Renal pelvis (tissue), 4 donors: ENCODE data around the gene MRPS7. TPM values are rescaled to one million over a fixed set of nuclear protein-coding genes. Genes with fewer than 3 reads are reported as not detected.
A peak's percentile ranks its signal among the peaks of the same experiment; 100 is the strongest.
"Not testable (repeated sequence)": the region's sequence is repeated elsewhere in the genome, so short reads cannot be mapped to it uniquely, and the experiment has no call there.

Source experiments
- DNase-seq: peaks from one replicate; pipeline ENCODE4 v3.0.0-alpha.2; 2013
- polyA plus RNA-seq, 3 donors: library from polyadenylated mRNA; unstranded; fragments of 120-200 nt; gene quantifications; one replicate each; pipeline ENCODE4 v1.2.1, GENCODE V29; 2013; ENCODE audit not compliant: insufficient read length in 3 of 3

MRPS7 gene
- polyA plus RNA-seq, 3 donors: 72.9 to 80.1 (median 79.4) TPM

DNA sequence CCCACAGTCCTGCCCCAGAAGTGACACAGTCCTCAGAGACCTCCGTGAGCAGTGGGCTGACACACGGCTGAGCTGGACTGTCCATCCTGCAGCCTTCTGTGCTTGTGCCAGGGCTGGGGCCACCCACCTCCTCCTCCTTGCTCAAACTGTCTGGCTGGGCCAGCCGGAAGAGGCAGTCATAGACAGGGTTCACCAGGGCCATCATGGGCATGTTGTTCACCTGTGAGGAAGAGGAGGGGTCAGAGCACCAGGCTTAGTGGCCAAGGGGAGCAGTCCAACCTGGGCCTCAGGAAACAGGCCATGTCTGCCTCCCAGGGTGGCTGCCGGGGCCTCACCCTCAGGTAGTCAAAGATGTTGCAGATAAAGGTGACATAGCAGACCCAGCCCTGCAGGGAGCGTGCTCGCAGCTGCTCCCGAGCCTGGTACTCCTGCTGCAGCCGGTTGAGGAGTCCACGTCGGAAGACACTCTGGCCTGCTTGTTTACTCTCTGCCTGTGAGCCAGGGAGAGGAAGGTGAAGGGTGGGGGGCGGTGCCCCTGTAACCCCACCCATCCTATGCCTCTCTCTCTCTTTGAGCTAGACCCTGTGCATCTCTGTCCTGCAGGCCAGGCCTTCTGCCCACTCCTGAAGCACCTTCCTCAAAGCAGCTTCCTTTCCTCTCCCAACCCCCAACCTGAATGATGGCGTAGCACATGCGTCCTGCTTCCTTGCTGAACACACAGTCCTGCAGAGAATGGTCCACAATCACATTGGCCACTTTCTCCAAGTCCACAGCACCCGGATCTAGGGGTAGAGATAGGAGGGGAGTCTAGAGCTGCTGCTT lies 5.9 kb downstream of the MRPS7 start:
- no peak for DNase-seq

DNA sequence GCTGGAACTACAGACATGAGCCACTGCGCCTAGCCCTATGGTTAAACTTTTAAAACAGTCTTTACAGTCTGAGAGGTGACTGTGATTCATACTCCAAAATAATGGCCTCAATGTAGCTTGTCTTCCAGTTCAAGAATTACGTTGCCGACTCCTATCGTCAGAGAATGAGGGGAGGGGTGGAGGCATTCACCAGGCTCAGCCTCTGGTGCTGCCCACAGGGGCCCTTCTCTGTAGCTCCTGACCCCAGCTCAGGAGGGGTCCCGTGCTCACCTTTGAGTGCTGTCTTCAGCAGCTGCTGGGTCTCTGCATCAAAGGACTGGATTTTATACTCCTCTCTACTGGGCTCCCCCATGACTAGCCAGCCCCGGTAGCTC lies 8.2 kb downstream of the MRPS7 start:
- DNase-seq: no peak

DNA sequence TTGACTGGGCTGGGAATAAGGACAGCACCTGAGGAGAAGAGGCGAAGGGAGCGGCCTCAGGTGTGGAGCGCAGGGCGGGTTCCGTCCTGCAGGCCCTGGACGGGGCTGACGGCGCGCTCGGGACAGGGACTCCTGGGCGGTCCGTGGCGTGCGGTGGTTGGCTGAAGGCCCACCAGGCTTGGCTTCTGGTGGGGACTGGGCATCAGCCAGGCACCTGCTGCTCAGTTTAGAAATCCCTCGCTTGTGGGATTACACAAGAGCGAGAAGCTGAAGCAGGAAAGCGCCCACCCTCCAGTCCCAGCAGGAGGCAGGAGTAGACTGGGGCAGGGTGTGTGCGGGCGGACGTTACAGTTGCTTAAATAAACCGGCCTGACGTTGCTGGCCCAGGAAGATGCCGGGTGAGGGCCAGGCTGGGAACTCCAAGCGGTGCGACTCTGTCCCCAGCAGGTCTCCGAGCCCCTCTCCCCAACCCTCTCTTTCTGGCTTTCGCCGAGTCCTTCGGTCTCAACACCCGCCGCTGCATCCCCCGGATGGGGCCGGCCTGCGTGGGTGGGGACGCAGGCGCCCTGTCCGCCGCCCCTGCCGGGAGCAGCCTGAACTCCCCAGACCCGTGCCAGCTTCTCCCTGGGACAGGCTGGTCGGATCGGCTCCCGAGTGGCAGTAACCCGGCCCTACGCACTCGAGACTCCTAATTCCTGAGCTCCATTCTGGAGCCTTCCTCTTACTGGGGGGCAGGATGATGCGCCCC lies 8.7 kb downstream of the MRPS7 start:
- peak; percentile 73 for DNase-seq

DNA sequence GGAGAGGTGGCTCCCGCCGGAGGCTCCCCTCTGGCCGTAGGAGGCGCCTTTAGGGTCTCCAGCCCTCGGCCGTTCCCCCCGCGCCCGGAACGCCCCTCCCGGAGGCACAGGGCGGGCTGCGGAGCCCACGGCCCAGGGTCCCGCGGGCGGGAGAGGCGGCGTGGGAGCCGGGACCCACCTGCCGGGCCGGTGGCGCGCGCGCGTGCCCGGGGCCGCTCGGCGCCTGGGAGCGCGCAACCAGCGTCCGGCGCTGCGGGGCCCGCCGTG lies 9.2 kb downstream of the MRPS7 start, which contains the start of gene MIF4GD:
Gene MIF4GD (minus strand): TSS at position 266 of the 267 bp plus-strand sequence. CDS start 1,036 bp downstream, outside the sequence.
- peak; percentile 77 for DNase-seq

DNA sequence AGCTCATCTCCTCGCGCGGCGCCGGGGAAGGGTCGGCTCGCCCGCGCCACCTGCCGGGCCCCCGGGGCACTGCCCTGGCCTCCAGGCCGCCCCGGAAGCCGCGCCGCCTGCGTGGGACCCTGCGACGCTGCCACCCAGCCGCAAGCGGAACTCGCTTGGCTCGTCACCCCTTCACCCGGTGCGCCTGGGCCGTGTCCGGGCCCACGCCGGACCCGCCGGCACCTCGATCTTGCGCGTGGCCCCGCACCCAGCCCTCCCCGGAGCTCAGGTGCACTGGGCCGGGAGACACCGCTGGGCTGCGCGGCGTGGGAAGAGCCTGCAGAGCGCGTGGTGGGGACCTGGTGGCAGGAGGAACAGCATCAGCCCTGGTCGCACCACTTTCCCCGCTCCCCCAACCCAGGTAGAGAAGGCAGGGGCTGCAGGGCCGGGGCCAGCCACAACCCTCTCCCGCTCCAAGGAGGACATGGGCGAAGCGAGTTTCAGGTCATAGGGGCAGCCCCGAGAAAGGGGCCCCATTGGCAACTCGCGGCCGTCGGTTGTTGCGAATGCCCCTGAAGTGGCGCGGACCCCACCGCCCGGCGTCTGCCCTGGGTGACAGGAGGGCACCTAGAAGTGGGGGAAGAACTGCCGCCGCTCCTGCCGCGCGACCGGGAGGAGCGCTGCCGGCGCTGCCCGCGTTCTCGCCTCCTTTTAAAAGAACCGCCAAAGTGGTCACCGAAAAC lies 9.7 kb downstream of the MRPS7 start:
- no peak for DNase-seq

DNA sequence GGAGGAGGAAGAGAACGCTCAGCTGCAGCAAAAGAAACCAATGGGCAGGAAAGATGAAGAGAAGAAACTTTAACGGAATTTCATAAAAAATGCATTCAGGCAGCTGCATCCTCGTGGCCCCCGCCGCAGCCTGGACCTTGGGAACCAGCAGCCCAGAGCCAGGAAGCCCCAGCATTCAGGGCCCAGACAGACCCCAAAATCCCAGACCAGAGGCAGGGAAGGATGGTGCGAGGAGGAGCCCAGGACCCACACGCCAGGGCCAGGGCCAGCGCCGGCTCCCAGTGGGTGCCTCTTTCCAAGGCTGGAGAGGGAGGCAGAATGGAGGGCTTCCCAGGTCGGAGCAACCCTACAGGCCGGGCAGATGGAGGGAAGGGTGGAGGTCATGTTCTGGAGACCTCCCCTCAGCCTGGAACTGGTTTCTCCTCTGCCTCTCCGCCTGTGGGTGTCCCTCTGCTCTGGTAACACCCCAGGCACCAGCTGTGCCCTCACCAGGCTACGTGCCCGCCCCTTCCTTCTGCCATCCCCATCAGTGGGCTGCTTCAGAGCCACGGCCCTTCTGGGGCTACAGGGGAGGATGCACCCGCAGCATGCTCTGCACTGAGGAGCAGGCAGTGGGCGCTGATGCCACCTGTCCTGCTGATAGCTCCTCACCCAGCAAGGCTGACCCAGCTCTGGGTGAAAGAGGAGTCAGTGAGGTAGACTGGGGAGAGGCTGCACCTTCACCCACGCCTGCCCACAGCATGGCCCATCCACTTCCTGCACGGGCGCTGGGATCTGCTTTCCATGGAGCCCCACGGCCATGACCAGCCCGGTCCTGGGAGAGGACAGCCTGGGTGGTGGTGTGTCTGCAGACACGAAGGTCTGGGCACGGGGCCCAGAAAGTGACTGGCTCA lies 10.5 kb downstream of the MRPS7 start:
- no peak for DNase-seq

DNA sequence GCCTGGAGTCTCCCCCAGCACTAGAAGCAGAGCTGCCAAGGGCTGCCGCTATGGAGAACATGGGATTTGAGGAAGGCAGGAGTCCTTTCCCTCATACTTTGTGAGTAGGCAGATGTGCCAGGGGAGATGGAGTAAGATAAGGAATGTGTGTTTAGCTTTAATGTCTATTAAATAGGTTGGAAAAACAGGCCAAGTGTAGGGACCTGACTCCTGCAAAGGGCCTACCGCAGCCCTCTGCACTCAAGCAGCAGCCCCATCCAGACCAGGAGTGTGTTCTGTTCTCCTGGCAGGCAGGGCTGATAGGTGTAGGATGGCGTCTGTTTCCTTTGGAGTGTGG lies 11.1 kb downstream of the MRPS7 start:
- DNase-seq: no peak

DNA sequence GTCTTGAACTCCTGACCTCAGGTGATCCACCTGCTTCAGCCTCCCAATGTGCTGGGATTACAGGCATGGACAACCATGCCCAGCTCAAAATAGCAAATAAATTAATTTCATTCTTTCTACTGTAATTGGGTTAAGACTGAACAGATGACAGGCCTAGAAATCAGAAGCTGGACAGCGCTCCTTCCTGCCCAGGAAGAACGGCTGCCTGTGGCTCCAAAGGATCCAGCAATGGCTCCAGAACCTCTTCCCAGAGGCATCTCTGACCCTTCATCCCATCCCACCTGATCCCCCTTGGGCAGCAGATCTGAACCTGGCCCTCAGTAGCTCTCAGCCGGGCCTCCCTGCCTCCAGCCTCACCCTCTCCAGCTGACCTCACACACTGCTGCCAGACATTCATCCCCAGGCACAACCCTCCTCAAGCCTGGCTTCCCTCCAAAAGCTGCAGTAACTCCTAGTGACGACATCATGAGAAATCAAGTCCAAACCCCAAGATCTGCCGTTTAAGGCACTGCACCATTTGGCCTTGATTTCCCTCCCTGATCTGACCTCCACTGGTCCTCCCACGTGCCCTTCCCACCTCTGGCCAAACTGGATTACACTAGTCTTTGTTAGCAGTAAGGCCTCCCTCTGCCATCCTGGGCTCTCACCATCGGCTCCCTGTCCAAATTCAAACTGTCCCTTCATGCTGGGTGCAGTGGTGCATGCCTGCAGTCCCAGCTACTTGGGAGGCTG lies 12.5 kb downstream of the MRPS7 start:
- DNase-seq: no peak

DNA sequence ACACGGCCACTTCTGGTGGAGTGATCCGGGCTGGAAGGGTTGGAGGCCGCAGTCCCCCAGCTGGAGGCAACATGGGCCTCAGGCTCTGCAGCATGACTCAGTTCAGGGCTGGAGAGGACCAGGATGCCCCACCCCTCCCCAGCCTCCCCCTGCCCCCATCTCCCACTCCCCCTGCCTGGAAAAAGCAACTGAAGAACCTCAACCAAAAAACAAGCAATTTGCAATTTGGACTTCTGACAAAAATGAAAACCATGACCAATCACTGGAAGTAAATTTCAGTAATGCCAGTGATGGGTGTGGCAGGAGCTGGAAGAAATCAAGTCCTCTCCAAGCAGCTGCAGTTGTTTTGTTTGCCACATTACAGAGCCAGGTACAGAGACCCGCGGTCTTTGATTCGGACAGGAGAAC lies 16.0 kb downstream of the MRPS7 start:
- DNase-seq: no peak

DNA sequence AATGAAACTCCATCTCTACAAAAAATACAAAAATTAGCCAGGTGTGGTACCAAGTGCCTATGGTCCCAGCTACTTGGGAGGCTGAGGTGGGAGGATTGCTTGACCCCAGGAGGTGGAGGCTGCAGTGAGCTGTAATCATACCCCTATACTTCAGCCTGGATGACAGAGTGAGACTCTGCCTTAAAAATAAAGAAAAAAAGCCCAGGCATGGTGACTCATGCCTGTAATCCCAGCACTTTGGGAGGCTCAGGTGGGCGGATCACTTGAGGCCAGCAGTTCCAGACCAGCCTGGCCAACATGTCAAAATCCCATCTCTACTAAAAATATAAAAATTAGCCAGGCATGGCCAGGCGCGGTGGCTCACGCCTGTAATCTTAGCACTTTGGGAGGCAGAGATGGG lies 18.5 kb downstream of the MRPS7 start:
- DNase-seq: not testable (repeated sequence)

DNA sequence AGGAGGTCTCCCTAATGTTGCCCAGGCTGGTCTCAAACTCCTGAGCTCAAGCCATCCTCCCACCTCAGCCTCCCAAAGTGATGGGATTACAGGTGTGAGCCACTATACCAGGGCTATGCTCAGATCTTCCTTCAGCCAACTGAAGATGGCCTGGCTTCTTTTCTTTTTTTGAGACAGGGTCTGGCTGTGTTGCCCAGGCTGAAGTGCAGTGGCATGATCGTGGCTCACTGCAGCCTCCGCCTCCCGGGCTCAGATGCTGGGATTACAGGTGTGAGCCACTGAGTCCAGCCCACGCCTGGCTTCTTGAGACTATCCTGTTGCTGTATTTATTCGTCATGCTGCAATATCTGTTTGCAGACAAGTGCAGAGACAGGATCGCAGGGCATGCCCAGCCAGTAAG lies 23.4 kb downstream of the MRPS7 start:
- DNase-seq: no peak

DNA sequence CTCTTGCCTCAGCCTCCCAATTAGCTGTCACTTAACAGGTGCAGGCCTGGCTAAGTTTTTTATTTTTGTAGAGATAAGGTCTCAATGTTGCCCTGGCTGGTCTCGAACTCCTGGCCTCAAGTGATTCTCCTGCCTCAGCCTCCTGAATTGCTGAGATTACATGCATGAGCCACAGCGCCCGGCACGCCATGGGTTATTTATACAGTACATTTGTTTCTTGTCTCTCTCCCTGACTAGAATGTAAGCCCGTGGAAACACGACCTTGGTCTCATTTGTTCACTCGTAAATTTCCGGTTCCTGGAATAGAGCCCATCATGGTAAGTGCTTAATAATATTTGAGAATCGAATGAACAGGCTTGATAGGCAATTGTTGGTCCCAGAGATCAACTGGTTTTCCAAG lies 25.5 kb downstream of the MRPS7 start:
- no peak for DNase-seq

DNA sequence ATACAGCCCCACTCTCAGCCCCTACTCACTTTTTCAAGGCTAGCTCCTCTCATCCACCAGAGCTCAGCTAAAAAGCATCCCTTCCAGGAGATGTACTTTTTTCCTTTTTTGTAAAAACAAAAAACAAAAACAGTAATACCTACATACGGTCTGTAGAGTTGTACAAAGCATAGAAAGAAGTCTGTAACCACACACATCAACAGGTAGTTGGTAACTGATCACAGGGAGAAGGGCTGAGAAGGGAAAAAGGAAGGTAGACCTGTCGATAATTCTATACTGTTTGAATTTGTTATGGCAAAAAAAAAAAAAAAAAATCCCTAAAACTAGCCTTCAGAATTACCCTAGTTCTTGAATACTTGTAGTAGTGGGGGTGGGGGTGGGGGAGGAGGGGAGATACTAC lies 26.7 kb downstream of the MRPS7 start:
- DNase-seq: no peak

DNA sequence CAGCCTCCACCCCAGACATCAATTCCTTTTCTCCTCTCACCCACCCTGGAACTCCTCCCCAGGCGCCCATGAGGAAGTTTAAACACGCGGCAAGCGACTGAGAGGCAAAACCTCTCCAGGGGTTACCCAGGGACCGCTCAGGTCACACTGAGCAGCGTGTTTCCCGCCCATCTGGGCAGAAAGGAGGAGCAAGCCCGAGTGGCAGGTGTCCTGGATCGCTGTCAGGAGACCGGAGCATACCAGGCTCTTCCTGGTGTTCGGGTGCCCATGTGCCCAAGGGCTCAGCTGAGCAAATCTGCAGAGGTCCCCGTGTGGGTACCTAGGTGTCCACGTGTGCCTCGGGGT lies 27.1 kb downstream of the MRPS7 start:
- DNase-seq: peak; percentile 23

DNA sequence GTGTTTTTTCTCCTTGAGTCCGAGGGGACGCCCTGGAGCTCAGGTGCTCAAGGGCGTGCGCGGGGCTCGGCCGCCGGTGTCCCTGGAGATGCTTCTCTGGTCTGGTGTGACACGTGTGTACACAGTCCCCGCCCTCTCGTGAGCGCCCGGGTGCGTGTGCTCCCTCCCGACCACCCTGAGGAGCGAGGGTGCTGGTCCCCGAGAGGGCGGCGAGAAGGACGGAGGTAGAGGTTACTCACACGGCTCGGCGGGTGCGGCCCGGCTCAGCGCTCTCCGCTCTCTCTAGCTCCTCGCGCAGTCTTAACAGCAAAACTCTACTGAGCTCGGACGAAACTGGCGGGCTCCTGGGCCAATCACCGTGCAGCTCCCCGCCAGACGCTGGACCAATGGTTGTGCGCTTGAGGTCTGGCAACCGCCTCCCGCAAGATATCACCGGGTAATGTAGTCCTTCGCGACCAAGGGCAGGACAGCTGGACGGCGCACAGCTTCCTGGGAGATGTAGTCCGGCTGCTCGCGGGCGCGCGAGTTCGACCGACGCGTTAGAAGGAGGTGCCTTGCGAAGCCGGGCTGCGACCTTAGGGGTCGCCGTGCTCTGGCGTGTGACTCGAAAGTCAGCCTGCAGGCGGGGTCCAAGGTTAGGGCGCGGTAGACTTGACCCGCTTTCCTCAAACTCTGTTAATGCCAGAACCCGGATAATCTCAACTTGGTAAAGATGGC lies 27.6 kb downstream of the MRPS7 start, which contains the start of gene SLC25A19:
Gene SLC25A19 (minus strand): TSS at position 319 of the 717 bp plus-strand sequence. CDS start 2,669 bp downstream, outside the sequence.
- DNase-seq: peak; percentile 98

DNA sequence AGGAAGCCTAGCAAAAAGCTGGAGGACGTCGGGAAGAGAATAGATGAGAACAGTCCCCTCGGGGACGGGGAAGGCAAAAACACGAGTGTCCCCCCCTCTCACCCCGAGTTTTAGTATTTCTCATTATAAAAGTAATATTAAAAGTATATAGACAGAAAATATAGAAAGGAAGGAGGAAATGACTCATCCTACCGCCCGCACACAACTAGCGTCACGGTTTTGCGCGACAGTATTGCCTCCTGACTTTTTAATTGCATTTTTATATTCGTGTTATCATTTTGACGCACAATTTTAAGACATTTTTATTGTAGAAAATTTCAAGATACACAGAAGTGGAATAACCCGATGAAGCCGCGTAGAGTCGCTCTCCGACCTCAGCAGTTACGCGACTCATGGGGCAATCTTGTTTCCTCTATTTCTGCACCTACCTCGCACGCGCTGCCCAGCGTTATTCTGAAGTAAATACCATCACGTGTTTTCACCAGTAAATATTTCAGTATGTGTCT lies 28.2 kb downstream of the MRPS7 start:
- DNase-seq: peak; percentile 37

DNA sequence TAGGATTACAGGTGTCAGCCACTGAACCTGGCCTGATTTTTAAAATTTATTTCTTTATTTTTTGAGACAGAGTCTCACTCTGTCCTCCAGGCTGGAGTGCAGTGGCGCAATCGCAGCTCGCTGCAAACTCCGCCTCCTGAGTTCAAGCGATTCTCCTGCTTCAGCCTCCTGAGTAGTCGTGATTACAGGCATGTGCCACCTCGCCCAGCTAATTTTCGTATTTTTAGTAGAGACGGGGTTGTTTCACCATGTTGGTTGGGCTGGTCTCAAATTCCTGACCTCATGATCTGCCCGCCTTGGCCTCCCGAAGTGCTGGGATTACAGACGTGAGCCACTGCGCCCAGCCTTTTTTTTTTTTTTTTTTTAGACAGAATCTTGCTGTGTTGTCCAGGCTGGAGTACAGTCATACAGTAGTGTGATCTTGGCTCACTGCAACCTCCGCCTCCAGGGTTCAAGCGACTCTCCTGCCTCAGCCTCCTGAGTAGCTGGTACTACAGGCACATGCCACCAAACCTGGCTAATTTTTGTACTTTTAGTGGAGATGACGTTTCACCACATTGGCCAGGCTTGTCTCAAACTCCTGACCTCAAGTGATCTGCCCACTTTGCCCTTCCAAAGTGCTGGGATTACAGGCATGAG lies 31.2 kb downstream of the MRPS7 start:
- not testable (repeated sequence) for DNase-seq

DNA sequence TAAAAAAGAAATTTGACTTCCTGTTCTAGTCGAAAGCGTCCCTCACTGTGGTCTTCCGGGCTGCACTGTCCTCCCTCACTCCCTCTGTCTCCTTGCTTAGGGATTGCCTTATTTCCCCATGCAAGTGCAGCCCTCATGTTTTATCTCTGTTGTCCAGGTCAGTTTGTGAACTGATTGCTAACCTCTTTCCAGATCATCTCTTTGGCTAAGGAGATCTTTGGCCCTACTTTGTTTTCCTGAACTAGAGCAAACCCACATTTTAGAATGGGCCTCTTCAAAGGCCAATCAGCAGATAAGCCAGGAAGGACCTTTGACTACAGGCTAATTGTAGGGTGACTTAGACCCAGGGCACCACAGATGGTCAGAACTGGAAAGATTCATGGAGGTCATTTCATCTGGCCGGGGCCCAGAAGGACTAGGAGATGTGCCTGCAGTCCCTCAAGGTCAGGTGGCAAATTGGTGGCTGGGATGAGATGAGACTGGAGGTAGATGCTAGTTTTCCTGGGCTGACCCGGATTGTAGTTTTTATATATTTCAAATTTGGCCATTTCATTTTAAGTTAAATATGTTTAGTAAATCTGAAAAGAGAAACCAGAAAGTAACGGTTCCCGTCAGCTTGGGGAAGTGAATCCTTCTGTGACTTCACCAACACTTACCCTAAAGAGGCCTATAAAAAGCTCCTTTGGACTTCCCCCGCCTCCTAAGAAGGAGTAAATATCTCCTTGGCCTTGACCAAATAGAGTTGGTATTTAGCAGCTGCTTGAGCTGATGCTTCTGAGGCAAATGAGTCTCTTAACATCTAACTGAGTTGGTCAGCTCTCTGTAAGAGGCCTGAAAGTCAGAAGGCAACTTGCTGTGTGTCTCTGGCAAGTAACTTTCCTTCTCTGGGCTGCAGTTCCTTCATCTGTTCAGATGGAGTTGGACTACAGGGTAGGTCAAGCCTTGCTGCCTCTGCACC lies 33.8 kb downstream of the MRPS7 start:
- DNase-seq: no peak

DNA sequence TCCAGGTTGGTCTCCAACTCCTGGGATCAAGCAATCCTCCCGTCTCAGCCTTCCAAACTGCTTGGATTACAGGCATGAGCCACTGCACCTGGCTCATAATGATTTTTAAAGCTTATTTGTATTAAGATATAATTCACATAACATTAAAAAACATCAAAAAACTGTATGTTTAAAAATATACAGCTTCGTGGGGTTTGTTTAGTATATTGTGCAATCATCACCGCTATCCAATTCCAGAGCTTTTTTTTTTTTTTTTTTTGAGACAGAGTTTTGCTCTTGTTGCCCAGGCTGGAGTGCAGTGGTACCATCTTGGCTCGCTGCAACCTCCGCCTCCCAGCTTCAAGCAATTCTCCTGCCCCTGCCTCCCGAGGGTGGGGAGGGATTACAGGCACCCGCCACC lies 38.6 kb downstream of the MRPS7 start:
- DNase-seq: no peak
